ENCODE measurements around the gene TSR3. TPM values are rescaled to one million over a fixed set of nuclear protein-coding genes. Genes with fewer than 3 reads are reported as not detected.

Gene TSR3
- total and polyA plus RNA-seq, 12 donors = 13.7 to 258 (median 59.6) TPM

GRCh38 chr16:1335996-1336395 lies 15.7 kb downstream of the TSR3 start:
- Histone ChIP-seq H3K9me3 (replicated peaks in 1 of 3) (no peaks in the 10 kb centered on the region), H3K27ac (peak overlapping the region in 1 of 5 donors; percentile 71), H3K4me3 (no peak overlapping the region), H3K4me1 (replicated peaks in 1 of 2) (peaks cover 10 to 32% of the 10 kb centered on the region in 2 donors), H3K27me3 (peaks cover 9% of the 10 kb centered on the region), H3K36me3 (replicated peaks in 1 of 2) (no peaks in the 10 kb centered on the region)
- WGBS, 4 donors = 26 to 50% (median 35%) methylated on average over 2 to 12 of the region's 12 CpGs
- intact Hi-C loops (cut with DNase I) = no loop called here
- DNase-seq = peak in 1 of 7 donors; percentile 80
- TF ChIP-seq CTCF (IDR thresholded peaks at IDR 0.05) (no peak), POLR2A (IDR thresholded peaks at IDR 0.05) (no peak)

DNA sequence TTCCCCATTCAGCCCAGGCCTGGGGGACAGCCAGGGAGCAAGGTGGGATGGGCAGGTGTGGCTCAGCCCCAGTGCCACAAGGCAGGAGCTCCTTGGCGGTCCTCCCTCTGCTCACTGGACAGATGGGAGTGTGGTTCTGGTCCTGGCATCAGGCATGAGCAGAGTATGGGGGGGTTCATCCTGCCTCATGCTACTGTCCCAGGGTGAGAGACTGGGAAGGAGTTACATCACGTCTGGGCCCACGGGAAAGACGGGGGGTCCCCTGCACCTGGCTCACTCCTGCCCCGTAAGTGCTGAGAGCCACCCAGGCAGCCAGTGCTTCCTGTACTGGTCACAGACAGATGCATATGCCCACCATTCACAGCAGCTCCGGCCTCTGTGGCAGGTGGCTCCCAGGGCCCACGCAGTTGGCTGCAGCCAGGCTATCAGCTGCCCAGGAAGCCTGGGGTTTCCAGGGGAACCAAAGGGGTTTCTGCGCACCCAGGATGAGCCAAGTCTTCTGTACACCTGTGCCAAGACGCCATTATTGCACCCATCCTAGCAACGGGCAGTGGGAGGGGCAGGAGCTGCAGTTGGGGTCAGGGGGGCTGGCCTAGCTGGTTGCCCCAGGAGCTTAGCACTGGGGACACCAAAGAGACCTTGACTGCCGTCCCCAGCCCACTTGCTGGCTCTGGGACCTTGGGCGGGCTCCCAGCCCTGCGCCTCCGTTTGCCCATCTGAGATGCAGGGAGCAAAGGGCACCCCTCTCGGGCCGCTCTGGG lies 16.3 kb downstream of the TSR3 start:
- DNase-seq = peak in 1 of 7 donors; percentile 83
- Histone ChIP-seq H3K9me3 (replicated peaks in 1 of 3) (no peaks in the 10 kb centered on the region), H3K27me3 (peaks cover 9% of the 10 kb centered on the region), H3K4me3 (no peak overlapping the region), H3K27ac (peak overlapping the region in 1 of 5 donors; percentile 71), H3K4me1 (replicated peaks in 1 of 2) (peaks cover 10 to 32% of the 10 kb centered on the region in 2 donors), H3K36me3 (replicated peaks in 1 of 2) (no peaks in the 10 kb centered on the region)
- intact Hi-C loops (cut with DNase I) = no loop called here
- TF ChIP-seq CTCF (IDR thresholded peaks at IDR 0.05) (no peak), POLR2A (IDR thresholded peaks at IDR 0.05) (peak; percentile 6 to 23)
- 47 to 58% (median 51%) methylated on average over 9 to 16 of the region's 16 CpGs for WGBS, 4 donors

GRCh38 chr16:1334739-1335138 lies 16.9 kb downstream of the TSR3 start:
- Histone ChIP-seq H3K27ac (peak overlapping the region in 1 of 5 donors; percentile 71), H3K4me1 (replicated peaks in 1 of 2) (peaks cover 10 to 32% of the 10 kb centered on the region in 2 donors), H3K36me3 (replicated peaks in 1 of 2) (no peaks in the 10 kb centered on the region), H3K9me3 (replicated peaks in 1 of 3) (no peaks in the 10 kb centered on the region), H3K4me3 (no peak overlapping the region), H3K27me3 (peaks cover 9% of the 10 kb centered on the region)
- intact Hi-C loops (cut with DNase I) = no loop called here
- TF ChIP-seq POLR2A (IDR thresholded peaks at IDR 0.05) (no peak), CTCF (IDR thresholded peaks at IDR 0.05) (no peak)
- WGBS, 4 donors = 40 to 64% (median 50%) methylated on average over 8 to 9 of the region's 9 CpGs
- DNase-seq = no peak

- Histone ChIP-seq H3K9me3 (replicated peaks in 1 of 3) (no peaks in the 10 kb centered on the region), H3K4me3 (peak overlapping the region in 1 of 4 donors; percentile 70), H3K27ac (peak overlapping the region in 1 of 5 donors; percentile 71), H3K27me3 (peaks cover 9% of the 10 kb centered on the region), H3K36me3 (replicated peaks in 1 of 2) (no peaks in the 10 kb centered on the region), H3K4me1 (replicated peaks in 1 of 2) (peaks cover 10 to 32% of the 10 kb centered on the region in 2 donors)
- DNase-seq = no peak
- intact Hi-C loops (cut with DNase I) = no loop called here
- TF ChIP-seq POLR2A (IDR thresholded peaks at IDR 0.05) (no peak), CTCF (IDR thresholded peaks at IDR 0.05) (no peak)
- 1 to 7% (median 2%) methylated on average over 3 to 77 of the region's 78 CpGs for WGBS, 4 donors
These were observed 17.6 kb downstream of the TSR3 start for GRCh38 chr16:1333854-1334700.

Data from adrenal gland (tissue), 12 donors.